ENCODE measurements around the gene FAR2. TPM values are rescaled to one million over a fixed set of nuclear protein-coding genes. Genes with fewer than 3 reads are reported as not detected.
A peak's percentile ranks its signal among the peaks of the same experiment; 100 is the strongest.
"Not testable (repeated sequence)": the region's sequence is repeated elsewhere in the genome, so short reads cannot be mapped to it uniquely, and the experiment has no call there.

FAR2 gene
- total RNA-seq, 1 experiment from 2014 or later, result 8.2 TPM

DNA sequence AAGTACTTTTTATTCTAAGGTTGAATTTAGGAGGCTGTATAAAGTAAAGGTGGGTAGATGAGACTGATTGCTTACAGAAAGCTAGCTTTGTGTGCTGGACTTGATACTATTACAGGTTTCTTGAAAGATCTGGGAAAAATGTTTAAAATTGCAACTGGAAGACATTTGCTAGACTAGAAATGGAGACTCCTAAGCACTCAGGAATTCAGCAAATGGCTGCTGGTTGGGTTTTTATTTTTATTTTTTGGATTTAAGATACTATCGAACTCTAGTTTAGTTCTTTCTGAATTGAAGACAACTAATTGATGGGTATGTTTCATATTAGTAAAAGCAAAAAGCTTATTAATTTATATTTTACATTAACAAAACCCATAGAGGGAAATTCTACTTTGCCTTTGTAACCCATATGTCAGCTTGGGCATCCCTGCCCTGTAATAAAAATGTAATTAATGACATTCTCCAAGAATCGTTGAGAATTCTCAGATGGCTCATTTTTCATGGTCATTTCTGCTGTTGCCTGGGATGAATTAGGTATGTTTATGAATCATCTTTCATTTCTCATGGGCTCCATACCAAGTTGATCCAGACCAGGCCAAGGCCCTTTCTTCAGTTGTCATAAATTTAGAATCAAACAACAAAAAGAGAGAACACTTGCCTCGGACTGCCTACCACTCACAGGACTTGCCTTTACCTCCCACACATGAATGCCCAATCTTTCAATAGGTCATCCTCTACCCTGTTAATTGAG, 129.8 kb downstream of the FAR2 start:
- no peak for DNase-seq (ENCODE audit: low read depth)

DNA sequence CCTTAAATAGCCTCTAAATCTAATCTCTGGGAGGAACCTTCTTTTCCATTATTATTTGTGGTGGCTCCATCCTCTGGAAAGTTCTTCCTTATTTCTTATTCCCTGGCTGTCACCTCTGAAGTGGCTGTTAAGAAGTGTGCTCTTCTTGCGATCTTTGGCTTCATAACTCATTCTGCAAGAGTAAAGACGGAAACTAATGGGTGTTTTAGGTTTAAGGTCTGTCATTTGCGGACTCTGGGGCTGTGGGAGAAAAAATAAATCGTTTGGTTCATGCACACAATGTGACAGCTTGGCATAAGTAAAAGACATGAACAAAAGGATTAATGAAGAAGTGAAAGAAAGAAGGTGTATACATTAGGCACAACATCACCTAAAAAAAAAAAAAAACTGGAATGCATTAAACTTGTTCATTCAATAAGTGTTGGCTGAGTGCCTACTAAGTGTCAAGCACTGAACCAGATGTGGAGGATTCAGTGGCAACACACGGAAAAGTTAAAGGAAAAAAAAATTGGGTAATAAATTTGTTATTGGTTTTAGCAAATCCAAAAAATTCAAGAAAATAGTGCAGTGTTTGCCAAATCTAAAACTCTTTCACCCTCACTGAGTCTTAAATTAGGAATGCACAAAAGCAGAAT, 132.4 kb downstream of the FAR2 start:
- DNase-seq (ENCODE audit: low read depth), result no peak

DNA sequence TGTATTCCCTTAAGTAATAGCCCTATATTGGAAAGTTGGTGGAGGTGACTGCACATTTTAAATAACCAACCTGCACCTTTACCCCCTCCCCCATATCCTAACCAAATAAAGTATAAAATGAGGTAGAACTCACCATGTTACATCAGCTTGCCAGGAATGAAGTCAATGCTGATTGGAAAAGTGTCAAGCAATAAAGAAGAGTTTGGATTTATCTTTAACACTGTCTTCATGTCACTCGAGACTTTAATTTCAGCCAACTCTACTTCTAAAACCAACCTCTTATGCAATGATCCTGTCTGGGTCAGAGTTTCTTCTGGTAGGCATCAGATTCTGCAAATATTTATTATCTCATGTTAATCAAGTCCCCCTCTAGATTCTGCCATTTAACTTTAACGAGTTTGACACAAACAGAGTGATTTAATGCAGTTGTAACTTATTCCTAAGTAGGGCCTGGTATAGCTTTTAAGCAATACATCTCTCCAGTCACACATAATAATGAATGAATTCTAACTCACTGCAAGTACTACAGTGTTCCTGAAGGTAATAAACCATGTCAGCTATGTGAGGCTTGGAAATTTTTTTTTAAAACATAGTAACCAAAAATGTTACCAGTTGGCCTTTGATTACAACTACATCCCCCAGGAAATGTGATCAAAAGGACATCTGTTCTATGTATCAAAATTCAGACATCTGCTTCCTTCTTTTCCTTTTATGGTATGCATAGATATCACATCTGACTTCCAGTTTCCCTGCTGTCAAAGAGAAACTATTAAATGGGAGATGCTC, 133.1 kb downstream of the FAR2 start:
- DNase-seq (ENCODE audit: low read depth), result no peak

DNA sequence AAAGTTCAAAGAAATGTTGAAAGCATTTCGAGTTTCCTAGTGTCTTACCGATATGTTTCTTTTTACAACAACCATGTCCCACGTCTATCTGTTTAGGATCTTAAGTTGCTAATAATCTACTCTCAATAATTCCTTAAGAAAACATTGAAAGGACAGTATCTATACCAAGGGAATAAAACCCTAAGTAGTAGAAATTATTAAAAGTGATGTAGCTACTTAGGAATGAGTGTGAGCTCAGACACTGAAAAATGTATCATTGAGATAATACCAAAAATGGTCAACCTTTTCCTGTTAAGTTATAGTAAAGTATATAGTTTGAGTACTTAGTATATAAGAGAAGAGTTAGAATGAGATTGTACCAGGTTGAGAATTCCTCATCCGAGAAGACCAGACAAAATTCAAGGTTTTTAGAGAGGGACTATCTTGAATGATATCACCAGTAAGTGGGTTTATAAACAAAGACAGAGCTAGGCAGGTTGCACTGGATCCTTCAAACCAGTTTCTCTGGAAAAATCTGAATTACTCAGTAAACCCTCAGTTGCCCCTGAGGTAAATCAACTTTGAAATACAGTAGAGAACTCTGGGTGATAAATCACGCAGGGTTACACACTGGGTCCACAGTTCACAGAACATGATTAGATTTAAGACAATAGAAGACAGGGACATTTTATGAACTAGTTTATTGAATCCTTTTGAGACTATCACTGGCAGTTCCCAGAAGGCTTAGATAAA, 135.1 kb downstream of the FAR2 start:
- DNase-seq (ENCODE audit: low read depth), result no peak

DNA sequence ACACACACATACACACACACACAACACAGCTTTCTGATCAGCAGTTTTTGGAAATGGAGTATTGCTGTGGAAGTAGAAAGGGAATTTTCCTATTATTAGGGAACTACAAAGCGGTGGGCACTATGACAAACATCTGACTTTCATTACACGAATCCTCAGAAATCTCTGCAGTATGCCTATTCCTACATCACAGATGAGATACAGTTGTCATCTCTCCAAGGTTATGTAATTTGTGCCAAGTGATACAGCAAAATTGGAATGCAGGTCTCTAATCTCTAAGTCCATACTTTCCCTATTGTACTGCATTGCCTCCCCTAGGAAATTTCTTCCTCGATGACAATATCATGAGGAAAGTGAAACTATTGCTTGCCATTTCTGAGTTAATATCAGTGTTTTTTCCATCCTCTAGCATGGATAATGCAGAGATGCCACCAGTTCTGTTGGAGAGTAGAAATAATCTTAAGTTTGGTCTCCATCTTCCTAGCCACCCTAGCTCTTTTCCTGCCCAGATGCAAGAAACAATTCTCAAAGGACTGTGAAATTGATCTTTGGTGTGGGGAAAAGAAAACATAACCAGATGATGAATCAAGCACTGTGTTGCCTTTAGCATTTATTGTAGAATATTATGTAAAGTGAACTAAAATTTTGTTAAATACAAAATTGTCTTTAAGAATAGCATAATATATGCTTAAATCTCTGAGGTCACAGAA, 137.2 kb downstream of the FAR2 start:
- no peak for DNase-seq (ENCODE audit: low read depth)

DNA sequence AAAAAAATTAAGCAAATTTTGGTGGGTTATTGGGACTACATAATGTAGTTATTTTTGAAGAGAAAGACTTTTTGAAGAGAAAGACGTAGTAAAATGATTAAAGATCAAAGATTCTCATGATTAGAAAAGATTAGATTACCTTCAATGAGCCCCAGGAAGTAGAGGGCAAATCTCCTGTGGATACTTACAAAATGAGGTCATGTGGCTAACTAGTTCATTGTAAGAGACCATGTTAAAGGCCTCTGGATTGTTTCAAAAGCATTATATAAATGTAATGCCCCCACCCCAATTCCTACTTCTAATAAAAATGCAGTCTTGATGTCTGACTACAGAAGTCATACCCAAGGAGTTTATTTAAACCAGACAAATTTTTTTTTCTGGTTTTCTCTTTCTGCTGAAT, 138.5 kb downstream of the FAR2 start:
- DNase-seq (ENCODE audit: low read depth), result no peak

DNA sequence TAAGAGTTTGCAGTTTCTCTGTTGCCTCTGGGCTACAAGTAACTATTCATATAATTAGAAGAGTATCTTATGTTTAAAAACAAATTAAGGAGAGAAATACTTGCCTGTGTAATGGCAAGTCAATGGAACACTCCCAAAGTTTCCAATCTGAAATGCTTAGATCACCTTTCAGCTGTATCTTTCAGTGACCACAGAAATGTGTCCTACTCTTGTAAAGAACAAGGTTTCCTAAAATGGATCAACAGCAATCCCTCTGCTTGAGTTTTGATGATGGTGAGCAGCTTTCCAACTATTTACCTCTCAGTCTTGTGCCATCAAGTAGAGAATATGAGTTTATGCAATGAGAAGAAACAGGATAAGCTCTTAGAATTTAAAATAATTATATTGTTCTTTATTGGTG, 139.0 kb downstream of the FAR2 start:
- no peak for DNase-seq (ENCODE audit: low read depth)

DNA sequence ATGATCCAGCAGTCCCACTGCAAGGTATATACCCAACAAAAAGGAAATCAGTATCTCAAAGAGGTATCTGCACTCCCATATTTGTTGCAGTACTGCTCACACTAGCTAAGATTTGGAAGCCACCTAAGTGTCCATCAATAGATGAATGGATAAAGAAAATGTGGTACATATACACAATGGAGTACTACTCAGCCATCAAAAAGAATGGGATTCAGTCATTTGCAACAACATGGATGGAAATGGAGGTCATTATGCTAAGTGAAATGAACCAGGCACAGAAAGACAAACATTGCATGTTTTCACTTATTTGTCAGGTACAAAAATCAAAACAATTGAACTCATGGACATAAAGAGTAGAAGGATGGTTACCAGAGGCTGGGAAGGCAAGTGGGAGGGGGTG, 141.4 kb downstream of the FAR2 start:
- not testable (repeated sequence) for DNase-seq (ENCODE audit: low read depth)

DNA sequence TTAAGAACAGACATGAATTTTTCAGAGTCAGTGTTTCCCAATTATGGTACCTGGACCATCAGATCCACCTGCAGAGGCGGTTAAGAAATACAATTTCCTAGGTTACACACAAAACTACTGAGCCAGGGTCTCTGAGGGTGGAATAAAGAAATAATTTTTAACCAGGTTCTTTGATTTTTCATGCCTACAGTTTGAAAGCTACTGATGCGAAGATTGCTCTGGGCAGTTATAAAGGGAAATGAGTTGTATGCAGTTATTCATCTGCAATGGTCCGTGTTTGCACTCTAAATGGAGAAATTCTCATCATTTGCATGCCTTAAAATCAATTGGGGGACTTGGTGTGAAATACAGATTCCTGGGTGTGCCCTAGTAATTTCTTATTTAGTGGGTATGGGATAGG, 142.1 kb downstream of the FAR2 start:
- no peak for DNase-seq (ENCODE audit: low read depth)

DNA sequence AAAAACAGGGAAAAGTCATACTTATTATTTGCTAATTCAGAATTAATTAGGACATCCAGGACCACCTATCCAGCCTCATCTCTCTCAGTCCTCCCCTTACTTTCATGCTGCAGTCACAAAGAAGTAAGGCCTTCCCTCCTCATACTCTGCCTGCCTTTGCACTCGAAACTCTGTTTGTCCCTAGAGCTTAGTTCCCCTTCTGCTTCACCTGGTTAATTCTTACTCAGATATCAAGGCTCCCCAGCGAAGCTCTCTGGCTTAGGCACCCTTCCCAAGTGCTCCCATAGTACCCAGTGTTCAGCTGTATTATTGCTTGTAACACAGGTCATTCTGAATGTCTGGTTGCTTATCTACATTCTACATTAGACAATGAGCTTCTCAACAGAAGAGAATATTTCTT, 150.6 kb downstream of the FAR2 start:
- no peak for DNase-seq (ENCODE audit: low read depth)

DNA sequence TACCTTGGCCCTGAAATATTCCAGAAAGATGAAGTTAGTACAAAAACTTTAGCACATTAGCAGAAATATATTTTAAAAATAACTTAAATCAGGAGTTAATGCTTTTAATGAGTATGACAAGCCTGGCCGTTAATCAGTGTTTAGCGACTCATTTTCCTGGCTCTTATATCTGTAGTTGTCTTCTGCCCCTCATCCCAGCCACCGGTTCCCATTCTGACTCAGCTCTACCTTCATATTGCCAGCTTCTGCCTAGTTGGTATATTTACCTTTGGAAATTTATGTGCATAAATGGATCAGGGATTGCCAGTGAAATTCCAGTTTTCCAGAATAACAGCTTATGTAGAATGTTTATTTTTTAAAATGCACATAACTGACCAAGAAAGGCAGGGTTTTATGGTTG, 152.0 kb downstream of the FAR2 start:
- DNase-seq (ENCODE audit: low read depth), result no peak

DNA sequence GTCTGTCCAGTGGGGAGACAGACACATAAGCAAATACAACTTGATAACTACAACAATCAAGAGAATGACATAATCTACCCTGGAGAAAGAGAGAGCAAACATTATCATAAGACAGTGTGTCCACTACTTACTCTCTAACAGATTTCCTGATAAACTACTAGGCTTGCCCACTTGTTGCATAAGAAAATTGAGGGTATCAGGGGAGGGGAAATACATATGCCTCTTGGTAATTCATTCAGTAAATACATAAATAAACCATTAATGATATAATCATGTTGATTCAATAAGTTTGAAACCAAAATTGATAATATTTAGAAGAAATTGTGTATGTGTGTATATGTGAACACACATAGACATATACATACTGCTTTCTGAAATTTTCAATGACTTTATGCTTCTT, 155.3 kb downstream of the FAR2 start:
- DNase-seq (ENCODE audit: low read depth), result no peak

DNA sequence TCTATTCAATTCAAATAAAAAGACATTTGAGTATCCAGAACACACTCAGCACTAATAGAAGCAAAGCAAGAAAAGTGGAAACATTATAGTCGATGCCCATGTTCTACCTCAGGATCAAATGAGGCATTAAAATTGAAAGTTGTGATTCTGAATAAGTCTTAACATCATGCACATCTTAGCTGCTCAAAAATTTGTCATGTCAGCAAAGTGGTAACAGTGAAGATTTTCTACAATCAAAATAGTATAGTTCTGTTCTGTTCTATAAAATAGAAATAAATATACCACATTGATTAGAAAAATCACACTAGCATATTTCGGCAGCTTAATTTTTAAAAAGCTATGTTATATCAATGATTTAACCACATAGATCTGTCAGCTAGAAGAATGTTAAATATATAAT, 157.2 kb downstream of the FAR2 start:
- DNase-seq (ENCODE audit: low read depth), result no peak

DNA sequence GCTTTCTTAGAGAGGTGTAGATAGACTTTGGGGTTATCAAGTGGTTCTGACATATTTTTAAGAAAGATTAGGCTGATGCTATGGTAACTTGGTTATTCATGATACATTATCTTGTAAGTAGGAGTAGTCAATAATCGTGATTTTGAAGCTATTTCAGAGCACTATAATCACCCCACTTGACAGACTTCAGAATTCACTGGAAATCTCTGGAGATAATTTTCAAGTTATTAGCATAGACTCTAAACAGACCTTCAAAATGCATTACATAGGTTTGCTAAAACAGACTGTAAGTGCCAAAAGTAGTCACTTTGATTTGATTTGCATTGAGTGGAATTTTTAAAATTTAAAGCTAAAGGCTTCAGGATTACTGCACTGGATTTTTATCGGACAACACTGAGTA, 157.6 kb downstream of the FAR2 start:
- no peak for DNase-seq (ENCODE audit: low read depth)

DNA sequence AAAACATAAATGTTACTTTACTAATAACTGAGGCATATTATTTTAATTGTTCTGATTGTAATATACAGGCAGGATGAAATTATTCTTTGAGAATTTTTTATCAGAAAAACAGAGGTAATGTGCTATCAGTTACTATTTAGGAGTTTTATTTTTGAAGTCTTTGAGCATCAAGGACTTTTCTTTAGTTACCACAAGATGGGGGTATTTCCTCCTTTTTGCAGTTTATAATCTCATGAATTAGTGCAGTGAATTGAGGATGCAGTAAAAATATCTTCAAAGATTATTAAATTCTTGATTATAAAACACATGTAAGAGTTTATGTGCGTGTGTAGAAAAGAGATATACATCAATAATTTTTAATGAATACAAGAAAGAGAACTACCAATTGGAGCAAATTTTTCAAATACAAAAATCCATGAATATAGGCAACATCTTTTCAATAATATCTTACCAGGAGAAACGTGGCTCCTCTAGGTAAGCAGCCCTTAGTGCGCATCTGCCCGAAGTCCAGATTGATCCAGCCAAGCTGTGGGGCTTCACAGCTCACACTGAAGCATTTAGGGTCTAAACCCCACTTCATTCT, 160.3 kb downstream of the FAR2 start:
- no peak for DNase-seq (ENCODE audit: low read depth)

DNA sequence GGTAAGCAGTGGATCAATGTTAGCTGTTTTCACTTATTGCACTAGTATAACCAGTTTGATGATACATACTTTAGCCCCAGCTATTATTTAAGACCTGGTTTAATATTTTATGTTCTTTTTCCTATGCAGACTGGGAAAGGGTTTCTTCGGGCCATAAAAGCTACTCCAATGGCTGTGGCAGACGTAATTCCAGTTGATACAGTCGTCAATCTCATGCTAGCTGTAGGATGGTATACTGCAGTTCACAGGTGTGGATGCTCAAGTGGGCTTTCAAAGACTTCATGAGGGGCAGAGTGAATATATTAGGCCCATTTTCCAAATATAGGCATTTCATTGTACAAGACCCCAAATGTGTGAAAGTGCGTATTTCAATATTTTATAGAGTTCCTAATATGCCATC, 161.8 kb downstream of the FAR2 start:
- DNase-seq (ENCODE audit: low read depth), result no peak

DNA sequence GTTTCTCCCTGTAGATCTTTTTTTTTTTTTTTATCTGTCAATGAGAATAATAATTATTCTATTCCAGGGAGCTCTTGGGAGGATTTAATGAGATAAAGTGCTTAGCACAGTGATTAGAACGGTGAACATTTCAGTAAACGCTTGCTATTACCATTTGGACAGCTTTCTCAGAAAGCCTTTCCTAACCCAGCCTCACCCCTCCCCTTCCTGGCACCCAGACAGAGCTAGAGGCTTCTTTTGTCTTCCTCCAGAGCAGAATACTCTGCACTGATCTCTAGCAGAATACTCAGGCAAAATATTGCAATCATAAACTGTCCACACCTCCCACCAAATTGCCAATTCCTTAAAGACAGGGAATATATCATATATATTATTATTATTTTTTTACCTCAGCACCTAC, 165.3 kb downstream of the FAR2 start:
- DNase-seq (ENCODE audit: low read depth), result no peak

DNA sequence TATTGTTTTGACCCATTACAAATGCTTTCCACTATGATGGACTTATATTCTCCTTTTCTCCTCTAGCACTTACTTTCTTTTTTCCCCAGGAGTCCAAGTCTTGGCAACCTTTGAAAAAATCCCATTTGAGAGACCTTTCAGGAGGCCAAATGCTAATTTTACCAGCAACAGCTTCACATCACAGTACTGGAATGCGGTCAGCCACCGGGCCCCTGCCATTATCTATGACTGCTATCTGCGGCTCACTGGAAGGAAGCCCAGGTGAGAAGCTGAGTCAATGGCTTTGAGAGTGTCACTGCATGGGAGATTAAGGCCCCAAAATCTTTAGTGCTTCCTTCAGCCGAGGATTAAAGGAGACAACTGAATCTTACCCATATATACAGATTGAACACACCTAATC, 167.7 kb downstream of the FAR2 start:
- peak; percentile 70 for DNase-seq (ENCODE audit: low read depth)

DNA sequence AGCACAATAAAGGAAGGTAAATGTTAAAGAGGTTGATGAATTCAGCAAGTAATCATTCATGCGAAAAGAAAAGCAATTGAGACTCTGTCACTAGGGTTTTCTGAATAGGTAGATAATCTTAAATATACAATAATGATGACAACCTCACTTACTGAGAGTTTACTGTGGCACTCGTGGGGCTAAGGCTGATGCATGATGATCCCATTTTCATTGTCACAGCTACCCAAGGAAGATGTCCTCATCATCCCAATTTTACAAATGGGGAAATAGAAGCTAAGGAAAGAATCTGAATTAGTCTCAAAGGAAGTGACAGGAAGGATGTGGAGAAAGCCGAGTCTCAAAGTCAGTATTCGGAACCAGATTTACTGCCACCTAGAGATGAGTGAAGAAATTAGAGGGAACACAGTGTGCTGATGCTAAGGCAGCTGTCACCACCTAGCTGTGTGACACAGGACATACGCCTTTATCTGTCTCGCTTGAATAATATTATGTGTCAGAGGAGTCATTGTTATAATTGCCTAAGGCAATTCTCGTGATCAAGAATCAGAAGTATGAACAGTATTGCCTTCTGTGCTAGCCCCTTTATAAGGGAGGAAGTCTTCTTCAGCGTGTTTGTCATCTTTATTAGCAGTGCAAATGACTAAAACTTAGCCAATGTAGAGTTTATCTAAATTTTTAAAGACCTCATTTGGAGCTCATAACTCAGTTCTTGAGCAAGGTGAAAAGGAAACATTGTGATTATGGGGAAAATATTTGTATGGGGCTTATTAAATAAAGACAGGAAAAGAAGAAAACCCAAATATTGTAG, 168.7 kb downstream of the FAR2 start:
- DNase-seq (ENCODE audit: low read depth), result peak; percentile 59

All from Daoy (cell line).